GOT3 (cell line): Measurements from ENCODE around the gene PCID2.
"Not testable (repeated sequence)": the region's sequence is repeated elsewhere in the genome, so short reads cannot be mapped to it uniquely, and the experiment has no call there.

Source experiments
- DNase-seq: peaks from one replicate; lab custom pipeline; 2025; ENCODE audit warnings: mixed read lengths; lab: John Stamatoyannopoulos, UW

Gene PCID2

GRCh38 chr13:113166266-113166665 lies 42.2 kb downstream of the PCID2 start:
- no peak for DNase-seq

- DNase-seq, result no peak
These were observed 44.0 kb downstream of the PCID2 start for GRCh38 chr13:113164492-113164891.

- no peak for DNase-seq
These were observed 45.4 kb downstream of the PCID2 start for GRCh38 chr13:113162783-113163685.

- not testable (repeated sequence) for DNase-seq
These were observed 46.5 kb downstream of the PCID2 start for GRCh38 chr13:113161975-113162374.

GRCh38 chr13:113161433-113161832 lies 47.0 kb downstream of the PCID2 start:
- DNase-seq, result no peak

- DNase-seq, result no peak
These were observed 47.5 kb downstream of the PCID2 start for GRCh38 chr13:113160983-113161382.

GRCh38 chr13:113159701-113160100 lies 48.8 kb downstream of the PCID2 start:
- no peak for DNase-seq

GRCh38 chr13:113158946-113159345 lies 49.5 kb downstream of the PCID2 start:
- DNase-seq, result no peak

- no peak for DNase-seq
These were observed 50.3 kb downstream of the PCID2 start, which contains the start of gene PROZ for GRCh38 chr13:113157929-113158747. Gene PROZ, plus strand, starts transcription at chr13:113158648. Its CDS starts 13 bp downstream, at chr13:113158661.

- no peak for DNase-seq
These were observed 51.1 kb downstream of the PCID2 start for GRCh38 chr13:113157206-113157928.

GRCh38 chr13:113155982-113156655 lies 52.4 kb downstream of the PCID2 start:
- DNase-seq, result no peak

GRCh38 chr13:113155201-113155600 lies 53.3 kb downstream of the PCID2 start:
- no peak for DNase-seq

GRCh38 chr13:113153810-113154748 lies 54.4 kb downstream of the PCID2 start:
- DNase-seq, result no peak

GRCh38 chr13:113152984-113153809 lies 55.3 kb downstream of the PCID2 start:
- DNase-seq, result no peak

- DNase-seq, result no peak
These were observed 55.8 kb downstream of the PCID2 start for GRCh38 chr13:113152691-113152983.

GRCh38 chr13:113151745-113152690 lies 56.5 kb downstream of the PCID2 start:
- no peak for DNase-seq

- no peak for DNase-seq
These were observed 57.7 kb downstream of the PCID2 start for GRCh38 chr13:113150550-113151365.
